ENCODE data around the gene LRRC3B. TPM values are rescaled to one million over a fixed set of nuclear protein-coding genes. Genes with fewer than 3 reads are reported as not detected.

The LRRC3B gene
- polyA plus RNA-seq, 3 donors: not detected

GRCh38 chr3:26719134-26719533, 96.6 kb downstream of the LRRC3B start:
- peaks cover 0 to 2% (median 0%) of the 10 kb centered on the region in 3 donors for H3K27me3 Mint-ChIP-seq (ENCODE audit: low read depth in 3 of 3)
- H3K9me3 ChIP-seq (replicated peaks in 1 of 2; ENCODE audit: control insufficient read depth in 1 of 2, insufficient read depth in 1 of 2, low read length in 2 of 2): no peaks in the 10 kb centered on the region
- whole genome bisulfite sequencing (ENCODE audit: insufficient coverage): no CpG with 5 or more reads among the region's 4 CpGs
- H3K27me3 ChIP-seq (ENCODE audit: control insufficient read depth in 2 of 2, insufficient read depth in 2 of 2, low read length in 2 of 2): no peaks in the 10 kb centered on the region
- no peak overlapping the region for H3K27ac Mint-ChIP-seq
- H3K4me3 ChIP-seq (replicated peaks in 1 of 3; ENCODE audit: low read depth in 2 of 3, low read length in 3 of 3): no peak overlapping the region
- no peak overlapping the region for H2AFZ ChIP-seq (ENCODE audit: insufficient read depth, low read depth, low read length, poor library complexity, severe bottlenecking)
- H3K27ac ChIP-seq (ENCODE audit: low read depth in 1 of 2, low read length in 2 of 2): no peak overlapping the region
- TF ChIP-seq CTCF (IDR thresholded peaks at IDR 0.05): no peak
- H3K9me3 Mint-ChIP-seq: peaks cover 0 to 2% (median 0%) of the 10 kb centered on the region in 7 donors
- no peak overlapping the region for H3K4me3 Mint-ChIP-seq
- H3K36me3 ChIP-seq (replicated peaks in 1 of 2; ENCODE audit: control insufficient read depth in 1 of 2, insufficient read depth in 2 of 2, low read length in 2 of 2): no peaks in the 10 kb centered on the region
- no peak overlapping the region for H3K4me2 ChIP-seq (replicated peaks; ENCODE audit: extremely low read depth, low read length, poor library complexity, severe bottlenecking)
- H3K4me1 Mint-ChIP-seq: no peaks in the 10 kb centered on the region
- no peak overlapping the region for H3K9ac ChIP-seq (ENCODE audit: insufficient read depth, low read length, poor library complexity, severe bottlenecking)
- DNase-seq: no peak
- H3K4me1 ChIP-seq (ENCODE audit: control insufficient read depth in 1 of 2, insufficient read depth in 2 of 2, low read length in 2 of 2): no peaks in the 10 kb centered on the region
- H3K79me2 ChIP-seq (ENCODE audit: insufficient read depth, low read length): no peaks in the 10 kb centered on the region
- intact Hi-C loops (cut with micrococcal nuclease): no loop called here
- no peaks in the 10 kb centered on the region for H4K20me1 ChIP-seq (ENCODE audit: insufficient read depth, low read length)
- no peaks in the 10 kb centered on the region for H3K36me3 Mint-ChIP-seq

GRCh38 chr3:26721047-26721446, 98.5 kb downstream of the LRRC3B start:
- no peaks in the 10 kb centered on the region for H3K36me3 Mint-ChIP-seq
- H3K4me3 Mint-ChIP-seq: no peak overlapping the region
- H3K79me2 ChIP-seq (ENCODE audit: insufficient read depth, low read length): no peaks in the 10 kb centered on the region
- no peak overlapping the region for H2AFZ ChIP-seq (ENCODE audit: insufficient read depth, low read depth, low read length, poor library complexity, severe bottlenecking)
- WGBS (ENCODE audit: insufficient coverage): 94% methylated on average over 2 of the region's 2 CpGs
- no peak for DNase-seq
- H3K9me3 ChIP-seq (replicated peaks in 1 of 2; ENCODE audit: control insufficient read depth in 1 of 2, insufficient read depth in 1 of 2, low read length in 2 of 2): no peaks in the 10 kb centered on the region
- no peak overlapping the region for H3K9ac ChIP-seq (ENCODE audit: insufficient read depth, low read length, poor library complexity, severe bottlenecking)
- H3K4me2 ChIP-seq (replicated peaks; ENCODE audit: extremely low read depth, low read length, poor library complexity, severe bottlenecking): no peak overlapping the region
- no peaks in the 10 kb centered on the region for H3K36me3 ChIP-seq (replicated peaks in 1 of 2; ENCODE audit: control insufficient read depth in 1 of 2, insufficient read depth in 2 of 2, low read length in 2 of 2)
- TF ChIP-seq CTCF (IDR thresholded peaks at IDR 0.05): no peak
- H3K4me1 Mint-ChIP-seq: no peaks in the 10 kb centered on the region
- no peak overlapping the region for H3K27ac ChIP-seq (ENCODE audit: low read depth in 1 of 2, low read length in 2 of 2)
- H3K9me3 Mint-ChIP-seq: peaks cover 0 to 2% (median 0%) of the 10 kb centered on the region in 7 donors
- intact Hi-C loops (cut with micrococcal nuclease): no loop called here
- no peaks in the 10 kb centered on the region for H4K20me1 ChIP-seq (ENCODE audit: insufficient read depth, low read length)
- no peaks in the 10 kb centered on the region for H3K4me1 ChIP-seq (ENCODE audit: control insufficient read depth in 1 of 2, insufficient read depth in 2 of 2, low read length in 2 of 2)
- no peaks in the 10 kb centered on the region for H3K27me3 ChIP-seq (ENCODE audit: control insufficient read depth in 2 of 2, insufficient read depth in 2 of 2, low read length in 2 of 2)
- peaks cover 0 to 2% (median 0%) of the 10 kb centered on the region in 3 donors for H3K27me3 Mint-ChIP-seq (ENCODE audit: low read depth in 3 of 3)
- no peak overlapping the region for H3K27ac Mint-ChIP-seq
- H3K4me3 ChIP-seq (replicated peaks in 1 of 3; ENCODE audit: low read depth in 2 of 3, low read length in 3 of 3): no peak overlapping the region
